Thoracic aorta (tissue), 2 donors: Measurements from ENCODE around the gene FSTL1. TPM values are rescaled to one million over a fixed set of nuclear protein-coding genes. Genes with fewer than 3 reads are reported as not detected.

Experiments used
- ATAC-seq: fragments of 150-250 bp; one replicate; pipeline ENCODE4 v1.8.0; 2017; ENCODE audit warnings: low read depth; ENCODE audit not compliant: insufficient number of reproducible peaks, low FRiP score
- DNase-seq: peaks from one replicate; pipeline ENCODE4 v3.0.0-alpha.2; 2020; ENCODE audit warnings: low spot score
- H3K27ac ChIP-seq, 2 donors: fragments of 200-600 bp; sonication (generic); 1 replicate in 1 of 2; 2 replicates in 1 of 2; pipeline ENCODE4 v1.5.1; 2016; ENCODE audit warnings: mild to moderate bottlenecking in 2 of 2, moderate library complexity in 2 of 2
- H3K27me3 ChIP-seq: fragments of 200-600 bp; sonication (generic); replicated peaks from 2 replicates; pipeline ENCODE4 v1.6.0; 2016; ENCODE audit warnings: mild to moderate bottlenecking; ENCODE audit not compliant: insufficient read depth
- H3K36me3 ChIP-seq: fragments of 200-600 bp; sonication (generic); one replicate; pipeline ENCODE4 v1.5.1; 2016
- H3K4me1 ChIP-seq, 2 donors: fragments of 200-600 bp; sonication (generic); 1 replicate in 1 of 2; 2 replicates in 1 of 2; pipeline versions ENCODE4 v1.5.1 to v1.6.0; 2016; ENCODE audit warnings: low read depth in 2 of 2, mild to moderate bottlenecking in 1 of 2; ENCODE audit not compliant: control insufficient read depth in 1 of 2
- H3K4me3 ChIP-seq: fragments of 200-600 bp; sonication (generic); 2 replicates; pipeline ENCODE4 v1.5.1; 2016; ENCODE audit warnings: mild to moderate bottlenecking
- H3K9me3 ChIP-seq: fragments of 200-600 bp; sonication (generic); 2 replicates; pipeline ENCODE4 v1.5.1; 2016
- CTCF ChIP-seq: fragments of 200-600 bp; sonication (generic); IDR thresholded peaks from one replicate; pipeline ENCODE4 v1.5.1; 2019; ENCODE audit warnings: antibody characterized with exemption
- total RNA-seq, 2 donors: library from RNA; depleted of rRNA; stranded (reverse); fragments of >200 nt; gene quantifications; one replicate each; pipeline versions ENCODE4 v1.1.0 to v1.2.3, GENCODE V29; 2016

FSTL1 gene, protein sequence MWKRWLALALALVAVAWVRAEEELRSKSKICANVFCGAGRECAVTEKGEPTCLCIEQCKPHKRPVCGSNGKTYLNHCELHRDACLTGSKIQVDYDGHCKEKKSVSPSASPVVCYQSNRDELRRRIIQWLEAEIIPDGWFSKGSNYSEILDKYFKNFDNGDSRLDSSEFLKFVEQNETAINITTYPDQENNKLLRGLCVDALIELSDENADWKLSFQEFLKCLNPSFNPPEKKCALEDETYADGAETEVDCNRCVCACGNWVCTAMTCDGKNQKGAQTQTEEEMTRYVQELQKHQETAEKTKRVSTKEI
- total RNA-seq = 100 to 1,000 TPM; 601 to 687 TPM

DNA sequence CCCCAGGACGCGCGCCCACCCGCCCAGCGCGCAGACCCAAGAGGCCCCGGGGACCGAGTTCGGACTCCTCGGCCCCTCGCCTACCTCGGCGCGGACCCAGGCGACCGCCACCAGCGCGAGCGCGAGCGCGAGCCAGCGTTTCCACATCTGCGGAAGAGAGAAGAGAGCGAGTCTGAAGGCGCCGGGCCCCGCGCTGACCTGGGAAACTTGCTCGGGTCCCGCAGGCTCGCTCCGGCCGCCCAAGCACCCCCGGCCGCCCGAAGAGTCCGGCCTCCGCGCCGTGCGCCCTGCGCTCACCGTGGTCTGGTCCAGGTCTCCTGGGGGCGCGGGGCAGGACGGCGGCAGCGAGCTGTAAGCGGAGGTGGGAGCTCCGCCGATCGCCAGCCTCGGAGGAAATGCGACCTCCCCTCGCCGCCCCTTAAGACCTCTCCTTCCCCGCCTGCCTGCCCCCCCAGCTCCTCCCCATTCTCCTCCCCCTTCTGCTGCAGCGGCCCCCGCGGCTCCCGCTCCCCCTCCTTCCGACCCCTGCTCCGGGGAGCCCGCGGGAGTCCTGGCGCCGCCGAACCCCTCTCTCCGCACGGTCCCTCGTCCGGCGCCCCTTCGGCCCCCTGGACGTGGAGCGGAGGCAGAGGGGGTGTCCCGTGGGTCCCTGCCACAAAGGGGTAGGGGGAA is at the start of gene FSTL1:
Gene FSTL1, minus strand, starts transcription at position 393 of the 672 bp plus-strand sequence. Its CDS starts 246 bp downstream, at position 147.
- peak within 1 kb of the TSS; percentile 92 to 96 for H3K27ac ChIP-seq
- ATAC-seq = peak; percentile 15
- peak within 1 kb of the TSS; percentile 83 for H3K4me3 ChIP-seq
- no peak for TF ChIP-seq CTCF
- no peaks in the 10 kb centered on the region for H3K9me3 ChIP-seq
- peaks cover 27 to 40% of the 10 kb centered on the region in 2 donors for H3K4me1 ChIP-seq
- H3K36me3 ChIP-seq = no peaks in the 10 kb centered on the region
- no peaks in the 10 kb centered on the region for H3K27me3 ChIP-seq
- DNase-seq = no peak

DNA sequence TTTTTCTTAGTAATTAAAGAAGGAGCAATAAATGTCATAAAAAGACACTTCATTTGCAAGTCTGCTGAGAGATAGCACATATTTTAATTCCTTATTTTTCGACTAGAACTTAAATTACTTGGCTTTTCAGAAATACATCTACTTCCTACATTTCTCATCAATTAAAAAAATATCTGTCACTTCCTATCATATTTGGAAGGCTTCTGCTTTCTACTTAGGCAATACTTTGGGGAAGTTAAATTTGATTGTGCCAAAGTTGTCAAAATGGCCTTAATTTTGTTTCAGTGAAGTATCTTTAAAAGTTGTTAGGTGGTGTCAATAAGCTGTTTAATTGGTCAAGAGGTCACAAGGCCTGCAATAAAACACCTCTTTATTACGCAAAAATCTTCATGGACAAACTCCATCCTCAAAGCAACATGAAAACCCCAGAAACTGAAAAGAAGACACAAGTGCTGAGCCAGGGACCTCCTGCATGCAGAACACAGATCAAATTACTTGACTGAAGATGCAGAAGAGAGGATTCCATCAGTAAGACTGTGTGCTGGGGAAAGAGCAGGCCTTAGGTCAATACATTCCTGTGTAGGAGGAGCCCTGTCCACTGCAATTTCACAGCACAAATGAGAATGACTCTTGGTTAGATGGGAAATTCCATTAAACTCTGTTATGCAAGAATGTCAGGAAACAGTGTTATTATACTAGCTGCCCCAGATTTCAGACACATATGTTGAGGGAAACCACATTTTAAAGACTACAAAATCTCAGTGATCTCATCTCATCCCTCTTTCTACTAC is 48.0 kb upstream of the FSTL1 start:
- TF ChIP-seq CTCF = no peak
- Histone ChIP-seq H3K36me3 (no peaks in the 10 kb centered on the region), H3K4me1 (peaks cover 17 to 33% of the 10 kb centered on the region in 2 donors), H3K4me3 (no peak overlapping the region), H3K27ac (peak overlapping the region; percentile 21 to 37), H3K27me3 (no peaks in the 10 kb centered on the region), H3K9me3 (peaks cover 5% of the 10 kb centered on the region)
- DNase-seq = no peak
- no peak for ATAC-seq

DNA sequence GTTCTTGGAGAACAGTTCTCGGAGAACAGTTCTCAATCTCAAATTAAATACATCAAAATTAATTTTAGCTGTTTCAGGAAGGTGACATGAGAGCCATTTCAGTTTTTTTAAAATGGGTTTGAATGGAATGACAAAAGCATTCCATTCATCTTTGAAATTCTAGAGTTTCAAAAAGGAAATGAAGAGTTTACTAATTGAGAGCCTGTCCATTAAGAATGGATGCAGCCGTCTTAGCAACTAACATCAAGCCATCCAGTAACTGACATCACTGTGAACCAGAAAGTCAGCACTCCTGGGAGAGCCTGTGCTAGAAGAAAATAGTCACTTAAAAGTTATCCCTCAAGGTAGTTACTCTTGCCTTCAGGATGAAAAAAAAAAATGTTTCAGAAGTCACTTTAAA is 47.0 kb upstream of the FSTL1 start:
- Histone ChIP-seq H3K4me1 (peaks cover 17 to 33% of the 10 kb centered on the region in 2 donors), H3K27me3 (no peaks in the 10 kb centered on the region), H3K36me3 (no peaks in the 10 kb centered on the region), H3K4me3 (peak overlapping the region; percentile 29), H3K9me3 (peaks cover 5% of the 10 kb centered on the region), H3K27ac (peak overlapping the region; percentile 61 to 71)
- DNase-seq (no peak), ATAC-seq (no peak)
- TF ChIP-seq CTCF = no peak

GRCh38 chr3:120497336-120497735 is 46.5 kb upstream of the FSTL1 start:
- no peak for TF ChIP-seq CTCF
- DNase-seq = no peak
- Histone ChIP-seq H3K4me1 (peaks cover 17 to 33% of the 10 kb centered on the region in 2 donors), H3K9me3 (peaks cover 5% of the 10 kb centered on the region), H3K36me3 (no peaks in the 10 kb centered on the region), H3K27me3 (no peaks in the 10 kb centered on the region), H3K4me3 (peak overlapping the region; percentile 29), H3K27ac (peak overlapping the region; percentile 61 to 71)
- peak; percentile 75 for ATAC-seq
